Stimulated activated CD4-positive, alpha-beta T cell treated with anti-CD3 and anti-CD28 coated beads, Interleukin-1b, Interleukin-23, amount 100 ng/mL, for 24 hours (primary cell): ENCODE results near the gene NNMT.

Experiments used
- DNase-seq, 4 experiments: peaks; one replicate each; pipeline ENCODE4 v3.0.0-alpha.2; 2020; ENCODE audit warnings: low read depth in 4 of 4, low spot score in 1 of 4

The NNMT gene

GRCh38 chr11:114262681-114263512, 33.3 kb upstream of the NNMT start:
- DNase-seq = no peak

- no peak for DNase-seq
These were observed 32.6 kb upstream of the NNMT start for GRCh38 chr11:114263513-114264170.

GRCh38 chr11:114264381-114264780, 31.8 kb upstream of the NNMT start:
- DNase-seq = no peak

GRCh38 chr11:114265122-114265878, 30.9 kb upstream of the NNMT start:
- no peak for DNase-seq

- DNase-seq = no peak
These were observed 26.7 kb upstream of the NNMT start for GRCh38 chr11:114269498-114269897.

GRCh38 chr11:114270531-114271270, 25.5 kb upstream of the NNMT start:
- DNase-seq = no peak

- DNase-seq = no peak
These were observed 24.9 kb upstream of the NNMT start for GRCh38 chr11:114271316-114271715.

- DNase-seq = no peak
These were observed 23.9 kb upstream of the NNMT start for GRCh38 chr11:114272311-114272710.

- DNase-seq = no peak
These were observed 23.1 kb upstream of the NNMT start for GRCh38 chr11:114273071-114273470.

- DNase-seq = no peak
These were observed 22.1 kb upstream of the NNMT start for GRCh38 chr11:114273890-114274635.

GRCh38 chr11:114274637-114275036, 21.6 kb upstream of the NNMT start:
- DNase-seq = no peak

- DNase-seq = no peak
These were observed 20.9 kb upstream of the NNMT start for GRCh38 chr11:114275280-114275679.

- no peak for DNase-seq
These were observed 20.1 kb upstream of the NNMT start for GRCh38 chr11:114276077-114276476.

- DNase-seq = no peak
These were observed 18.4 kb upstream of the NNMT start for GRCh38 chr11:114277637-114278341.

GRCh38 chr11:114278342-114279065, 17.7 kb upstream of the NNMT start:
- DNase-seq = no peak

- DNase-seq = no peak
These were observed 16.2 kb upstream of the NNMT start for GRCh38 chr11:114279792-114280546.

- DNase-seq = no peak
These were observed 15.5 kb upstream of the NNMT start for GRCh38 chr11:114280696-114281095.

- no peak for DNase-seq
These were observed 14.7 kb upstream of the NNMT start for GRCh38 chr11:114281388-114281956.
